Skeletal muscle tissue (tissue), 4 donors: Measurements from ENCODE around the gene SNRNP35. TPM values are rescaled to one million over a fixed set of nuclear protein-coding genes. Genes with fewer than 3 reads are reported as not detected.
"Not testable (repeated sequence)": the region's sequence is repeated elsewhere in the genome, so short reads cannot be mapped to it uniquely, and the experiment has no call there.

Source experiments
- H3K27ac ChIP-seq: one replicate; pipeline ENCODE4 v1.7.0; 2013; ENCODE audit warnings: mild to moderate bottlenecking, low read depth, low read length, inconsistent platforms
- H3K27me3 ChIP-seq, 3 donors: one replicate each; pipeline ENCODE4 v1.7.0; 2013; ENCODE audit warnings: low read length in 3 of 3; ENCODE audit not compliant: control insufficient read depth in 3 of 3, insufficient read depth in 3 of 3
- H3K36me3 ChIP-seq, 3 donors: one replicate each; pipeline ENCODE4 v1.7.0; 2013; ENCODE audit warnings: low read length in 3 of 3; ENCODE audit not compliant: control insufficient read depth in 3 of 3, insufficient read depth in 3 of 3
- H3K4me1 ChIP-seq, 3 donors: one replicate each; pipeline ENCODE4 v1.7.0; 2013; ENCODE audit warnings: low read length in 3 of 3, mild to moderate bottlenecking in 3 of 3; ENCODE audit not compliant: control insufficient read depth in 3 of 3, insufficient read depth in 3 of 3
- H3K4me3 ChIP-seq, 3 donors: one replicate each; pipeline ENCODE4 v1.7.0; 2013; ENCODE audit warnings: low read length in 3 of 3
- H3K9ac ChIP-seq, 3 donors: one replicate each; pipeline ENCODE4 v1.7.0; 2013; ENCODE audit warnings: low read length in 3 of 3, mild to moderate bottlenecking in 3 of 3, moderate library complexity in 2 of 3, low read depth in 1 of 3
- H3K9me3 ChIP-seq, 3 donors: one replicate each; pipeline ENCODE4 v1.7.0; 2013; ENCODE audit warnings: low read length in 3 of 3; ENCODE audit not compliant: control insufficient read depth in 3 of 3
- total RNA-seq: library from RNA; depleted of rRNA; stranded (reverse); fragments of >200 nt; gene quantifications from one replicate; pipeline ENCODE4 v1.2.3, GENCODE V29; 2014
- donor health status: Osteomylitis.

Gene SNRNP35
- total RNA-seq, 1 donor from 2014 or later, result 15.7 TPM

GRCh38 chr12:123497065-123497464 is 39.1 kb downstream of the SNRNP35 start:
- no peaks in the 10 kb centered on the region for H3K27me3 ChIP-seq
- no peak overlapping the region for H3K9ac ChIP-seq
- no peak overlapping the region for H3K4me3 ChIP-seq
- no peak overlapping the region for H3K27ac ChIP-seq
- peaks cover 26 to 28% (median 27%) of the 10 kb centered on the region in 3 donors for H3K36me3 ChIP-seq
- no peaks in the 10 kb centered on the region for H3K9me3 ChIP-seq
- peaks cover 25 to 28% (median 26%) of the 10 kb centered on the region in 3 donors for H3K4me1 ChIP-seq

- Histone ChIP-seq H3K9ac (no peak overlapping the region), H3K4me3 (no peak overlapping the region), H3K4me1 (peaks cover 16 to 20% (median 18%) of the 10 kb centered on the region in 3 donors), H3K9me3 (no peaks in the 10 kb centered on the region), H3K36me3 (peaks cover 26 to 28% (median 27%) of the 10 kb centered on the region in 3 donors), H3K27me3 (no peaks in the 10 kb centered on the region), H3K27ac (no peak overlapping the region)
Observed at GRCh38 chr12:123498126-123498825, 40.3 kb downstream of the SNRNP35 start.

- H3K9me3 ChIP-seq, result no peaks in the 10 kb centered on the region
- no peaks in the 10 kb centered on the region for H3K27me3 ChIP-seq
- peaks cover 26 to 32% (median 28%) of the 10 kb centered on the region in 3 donors for H3K36me3 ChIP-seq
- H3K9ac ChIP-seq, result no peak overlapping the region
- H3K4me1 ChIP-seq, result peaks cover 8 to 13% (median 9%) of the 10 kb centered on the region in 3 donors
- no peak overlapping the region for H3K4me3 ChIP-seq
- H3K27ac ChIP-seq, result no peak overlapping the region
Observed at GRCh38 chr12:123499332-123499731, 41.4 kb downstream of the SNRNP35 start.

- H3K27me3 ChIP-seq, result no peaks in the 10 kb centered on the region
- no peak overlapping the region for H3K9ac ChIP-seq
- H3K4me1 ChIP-seq, result peaks cover 0 to 5% (median 0%) of the 10 kb centered on the region in 3 donors
- peaks cover 24 to 29% (median 25%) of the 10 kb centered on the region in 3 donors for H3K36me3 ChIP-seq
- no peaks in the 10 kb centered on the region for H3K9me3 ChIP-seq
- H3K4me3 ChIP-seq, result no peak overlapping the region
- H3K27ac ChIP-seq, result no peak overlapping the region
Observed at GRCh38 chr12:123502163-123502704, 44.3 kb downstream of the SNRNP35 start.

- H3K27ac ChIP-seq, result no peak overlapping the region
- H3K4me1 ChIP-seq, result peaks cover 0 to 5% (median 0%) of the 10 kb centered on the region in 3 donors
- H3K4me3 ChIP-seq, result no peak overlapping the region
- no peak overlapping the region for H3K9ac ChIP-seq
- H3K36me3 ChIP-seq, result peaks cover 14 to 19% (median 19%) of the 10 kb centered on the region in 3 donors
- H3K9me3 ChIP-seq, result no peaks in the 10 kb centered on the region
- no peaks in the 10 kb centered on the region for H3K27me3 ChIP-seq
Observed at GRCh38 chr12:123506059-123506842, 48.3 kb downstream of the SNRNP35 start.

- Histone ChIP-seq H3K9me3 (no peaks in the 10 kb centered on the region), H3K27ac (no peak overlapping the region), H3K27me3 (no peaks in the 10 kb centered on the region), H3K36me3 (peaks cover 19 to 24% (median 24%) of the 10 kb centered on the region in 3 donors), H3K4me1 (peaks cover 0 to 5% (median 0%) of the 10 kb centered on the region in 3 donors), H3K4me3 (no peak overlapping the region), H3K9ac (no peak overlapping the region)
Observed at GRCh38 chr12:123506843-123507236, 48.9 kb downstream of the SNRNP35 start.

GRCh38 chr12:123512838-123513665 is 55.1 kb downstream of the SNRNP35 start:
- Histone ChIP-seq H3K27me3 (no peaks in the 10 kb centered on the region), H3K4me3 (no peak overlapping the region), H3K9ac (no peak overlapping the region), H3K4me1 (no peaks in the 10 kb centered on the region), H3K9me3 (no peaks in the 10 kb centered on the region), H3K36me3 (peaks cover 45 to 49% (median 45%) of the 10 kb centered on the region in 3 donors), H3K27ac (no peak overlapping the region)

GRCh38 chr12:123513805-123514204 is 55.9 kb downstream of the SNRNP35 start:
- peaks cover 47 to 52% (median 48%) of the 10 kb centered on the region in 3 donors for H3K36me3 ChIP-seq
- no peaks in the 10 kb centered on the region for H3K4me1 ChIP-seq
- H3K4me3 ChIP-seq, result no peak overlapping the region
- no peak overlapping the region for H3K27ac ChIP-seq
- H3K9me3 ChIP-seq, result no peaks in the 10 kb centered on the region
- no peaks in the 10 kb centered on the region for H3K27me3 ChIP-seq
- H3K9ac ChIP-seq, result no peak overlapping the region

GRCh38 chr12:123514582-123515221 is 56.8 kb downstream of the SNRNP35 start:
- H3K9ac ChIP-seq, H3K4me1 ChIP-seq, H3K9me3 ChIP-seq, H3K27ac ChIP-seq, H3K4me3 ChIP-seq, H3K27me3 ChIP-seq: not testable (repeated sequence)
- peaks cover 49 to 54% (median 51%) of the 10 kb centered on the region in 3 donors for H3K36me3 ChIP-seq
